Gastroesophageal sphincter (tissue), 3 donors: ENCODE data around the gene TLX2.

Experiments
- EP300 ChIP-seq: sonication (generic); formaldehyde crosslinking; IDR thresholded peaks from one replicate; pipeline ENCODE4 v1.6.1; 2017; ENCODE audit warnings: antibody characterized with exemption, mild to moderate bottlenecking
- POLR2A ChIP-seq, 2 donors: fragments of 450-650 bp; IDR thresholded peaks; one replicate each; pipeline ENCODE4 v1.6.1; 2017; ENCODE audit warnings: antibody characterized with exemption in 2 of 2, mild to moderate bottlenecking in 2 of 2, moderate library complexity in 1 of 2
- POLR2AphosphoS5 ChIP-seq: sonication (generic); formaldehyde crosslinking; IDR thresholded peaks from one replicate; pipeline ENCODE4 v1.6.1; 2017; ENCODE audit warnings: antibody characterized with exemption
- TF ChIP-seq, protein P1 (sequence below), 4 experiments: fragments of 200-600 bp in 2 of 4; fragments of 450-650 bp in 2 of 4; sonication (generic) in 1 of 4; IDR thresholded peaks; one replicate each; pipeline ENCODE4 v1.5.1; 2017 to 2019; ENCODE audit warnings: antibody characterized with exemption in 4 of 4, mild to moderate bottlenecking in 2 of 4, moderate library complexity in 2 of 4

DNA sequence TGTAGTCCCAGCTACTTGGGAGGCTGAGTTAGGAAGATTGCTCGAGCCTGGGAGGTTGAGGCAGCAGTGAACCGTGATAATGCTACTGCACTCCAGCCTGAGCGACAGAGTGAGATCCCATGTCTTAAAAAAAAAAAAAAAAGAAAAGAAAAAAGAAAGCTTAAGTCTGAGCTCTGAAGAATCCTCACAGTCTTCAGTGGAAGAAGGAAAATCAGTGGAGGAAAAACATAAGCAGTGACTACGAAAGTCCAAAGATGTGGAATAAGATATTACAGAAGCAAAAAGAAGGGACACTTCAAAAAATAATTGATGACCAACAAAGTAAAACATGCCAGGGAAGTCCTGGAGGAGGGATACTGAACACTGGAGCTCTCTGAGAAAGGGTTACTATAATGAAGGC lies 4.0 kb upstream of the TLX2 start:
- TF ChIP-seq, protein P1, sequence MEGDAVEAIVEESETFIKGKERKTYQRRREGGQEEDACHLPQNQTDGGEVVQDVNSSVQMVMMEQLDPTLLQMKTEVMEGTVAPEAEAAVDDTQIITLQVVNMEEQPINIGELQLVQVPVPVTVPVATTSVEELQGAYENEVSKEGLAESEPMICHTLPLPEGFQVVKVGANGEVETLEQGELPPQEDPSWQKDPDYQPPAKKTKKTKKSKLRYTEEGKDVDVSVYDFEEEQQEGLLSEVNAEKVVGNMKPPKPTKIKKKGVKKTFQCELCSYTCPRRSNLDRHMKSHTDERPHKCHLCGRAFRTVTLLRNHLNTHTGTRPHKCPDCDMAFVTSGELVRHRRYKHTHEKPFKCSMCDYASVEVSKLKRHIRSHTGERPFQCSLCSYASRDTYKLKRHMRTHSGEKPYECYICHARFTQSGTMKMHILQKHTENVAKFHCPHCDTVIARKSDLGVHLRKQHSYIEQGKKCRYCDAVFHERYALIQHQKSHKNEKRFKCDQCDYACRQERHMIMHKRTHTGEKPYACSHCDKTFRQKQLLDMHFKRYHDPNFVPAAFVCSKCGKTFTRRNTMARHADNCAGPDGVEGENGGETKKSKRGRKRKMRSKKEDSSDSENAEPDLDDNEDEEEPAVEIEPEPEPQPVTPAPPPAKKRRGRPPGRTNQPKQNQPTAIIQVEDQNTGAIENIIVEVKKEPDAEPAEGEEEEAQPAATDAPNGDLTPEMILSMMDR (IDR thresholded peaks at IDR 0.05): no peak
- TF ChIP-seq POLR2A (IDR thresholded peaks at IDR 0.05) (no peak), POLR2AphosphoS5 (no peak), EP300 (no peak)
